H1 (cell line): Measurements from ENCODE around the gene ATMIN. TPM values are rescaled to one million over a fixed set of nuclear protein-coding genes. Genes with fewer than 3 reads are reported as not detected.

Source experiments
- CTCF ChIA-PET: fragments of 300-600 bp; sonication (Branson Sonifier 250); formaldehyde crosslinking; loops from one replicate; lab custom pipeline; 2021; ENCODE audit not compliant: partially characterized antibody; lab: Charles Lee
- POLR2A ChIA-PET: fragments of 300-600 bp; sonication (Branson Sonifier 250); formaldehyde crosslinking; loops from one replicate; lab custom pipeline; 2021; ENCODE audit warnings: inconsistent platforms; ENCODE audit not compliant: partially characterized antibody; lab: Charles Lee
- DNase-seq, 2 experiments: peaks; one replicate each; pipeline versions ENCODE4 v3.0.0 to v3.0.0-alpha.2; 2010 to 2022; ENCODE audit warnings: low spot score in 2 of 2, low read depth in 1 of 2, mixed read lengths in 1 of 2
- FAIRE-seq: peaks from 2 replicates; lab custom pipeline; 2011; peaks lifted over from hg19 to GRCh38; lab: Jason Lieb, UNC
- H2AFZ ChIP-seq: 2 replicates; pipeline ENCODE4 v1.8.1; 2012; ENCODE audit warnings: low read length, inconsistent platforms
- H2AK5ac ChIP-seq: 2 replicates; pipeline ENCODE4 v1.6.1; 2013; ENCODE audit warnings: low read depth, low read length
- H2BK120ac ChIP-seq: replicated peaks from 2 replicates; pipeline ENCODE3; 2013; ENCODE audit warnings: low read depth, low read length, inconsistent platforms
- H2BK12ac ChIP-seq: 2 replicates; pipeline ENCODE4 v1.6.1; 2013; ENCODE audit warnings: low read depth, low read length
- H2BK15ac ChIP-seq: 2 replicates; pipeline ENCODE4 v1.6.1; 2013; ENCODE audit warnings: low read length
- H2BK20ac ChIP-seq: 2 replicates; pipeline ENCODE4 v1.6.1; 2013; ENCODE audit warnings: low read length
- H2BK5ac ChIP-seq: 2 replicates; pipeline ENCODE4 v1.6.1; 2013; ENCODE audit warnings: low read depth, low read length
- H3K14ac ChIP-seq: 2 replicates; pipeline ENCODE4 v1.6.1; 2013; ENCODE audit warnings: inconsistent platforms; ENCODE audit not compliant: insufficient read length
- H3K18ac ChIP-seq: 2 replicates; pipeline ENCODE4 v1.6.1; 2013; ENCODE audit warnings: low read length; ENCODE audit errors: extremely low read depth
- H3K23ac ChIP-seq: 2 replicates; pipeline ENCODE4 v1.6.1; 2013; ENCODE audit warnings: inconsistent platforms; ENCODE audit not compliant: insufficient read length
- H3K23me2 ChIP-seq: 2 replicates; pipeline ENCODE4 v1.6.1; 2013; ENCODE audit warnings: low read depth, low read length
- H3K27ac ChIP-seq: 2 replicates; pipeline ENCODE4 v1.6.1; 2011; ENCODE audit warnings: low read depth, low read length, inconsistent platforms
- H3K27me3 ChIP-seq, 4 experiments: replicated peaks in 1 of 4; 1 replicate in 1 of 4; 2 replicates in 3 of 4; pipeline versions ENCODE4 v1.6.1 to v1.8.1; 2011 to 2013; ENCODE audit warnings: low read length in 3 of 4, mild to moderate bottlenecking in 3 of 4, inconsistent platforms in 2 of 4, mixed read lengths in 2 of 4, moderate library complexity in 1 of 4; ENCODE audit not compliant: control insufficient read depth in 3 of 4, insufficient read depth in 3 of 4; ENCODE audit errors: extremely low read depth in 1 of 4
- H3K36me3 ChIP-seq, 4 experiments: 2 replicates each; pipeline versions ENCODE4 v1.6.1 to v1.8.1; 2011 to 2013; ENCODE audit warnings: mild to moderate bottlenecking in 4 of 4, low read length in 3 of 4, moderate library complexity in 2 of 4, control low read depth in 1 of 4, inconsistent platforms in 1 of 4; ENCODE audit not compliant: insufficient read depth in 4 of 4, control insufficient read depth in 2 of 4
- H3K4ac ChIP-seq: replicated peaks from 2 replicates; pipeline ENCODE3; 2013; ENCODE audit warnings: low read length, low read depth, mixed read lengths, inconsistent platforms; ENCODE audit not compliant: insufficient read length
- H3K4me1 ChIP-seq, 4 experiments: replicated peaks in 1 of 4; 1 replicate in 1 of 4; 2 replicates in 3 of 4; pipeline versions ENCODE4 v1.6.1 to v1.8.1; 2011 to 2013; ENCODE audit warnings: low read length in 3 of 4, inconsistent platforms in 2 of 4, mixed read lengths in 1 of 4; ENCODE audit not compliant: insufficient read depth in 4 of 4, control insufficient read depth in 3 of 4
- H3K4me2 ChIP-seq, 2 experiments: 2 replicates each; pipeline versions ENCODE4 v1.6.1 to v1.8.1; 2011 to 2013; ENCODE audit warnings: low read depth in 2 of 2, low read length in 2 of 2, control low read depth in 1 of 2, inconsistent platforms in 1 of 2, mild to moderate bottlenecking in 1 of 2; ENCODE audit not compliant: insufficient read depth in 1 of 2
- H3K4me3 ChIP-seq, 4 experiments: fragments of 200-600, 300-600 bp in 1 of 4; sonication (generic), shearing (Covaris generic), sonication (Bioruptor Twin) in 1 of 4; 2 replicates each; pipeline versions ENCODE4 v1.5.1 to v1.8.1; 2011 to 2016; ENCODE audit warnings: low read length in 4 of 4, low read depth in 3 of 4, control low read depth in 2 of 4, inconsistent platforms in 2 of 4, mild to moderate bottlenecking in 2 of 4, mixed read lengths in 1 of 4, moderate library complexity in 1 of 4; ENCODE audit not compliant: insufficient read depth in 2 of 4; ENCODE audit errors: extremely low read depth in 1 of 4
- H3K56ac ChIP-seq: replicated peaks from 2 replicates; pipeline ENCODE3; 2013; ENCODE audit warnings: low read depth, mild to moderate bottlenecking, mixed read lengths, low read length, inconsistent platforms; ENCODE audit not compliant: insufficient read length
- H3K79me1 ChIP-seq: 2 replicates; pipeline ENCODE4 v1.6.1; 2013; ENCODE audit warnings: low read depth, low read length, control low read depth
- H3K79me2 ChIP-seq, 2 experiments: 2 replicates each; pipeline versions ENCODE4 v1.6.1 to v1.8.1; 2012 to 2013; ENCODE audit warnings: low read length in 2 of 2, mild to moderate bottlenecking in 2 of 2, inconsistent platforms in 1 of 2; ENCODE audit not compliant: insufficient read depth in 2 of 2, control insufficient read depth in 1 of 2
- H3K9ac ChIP-seq, 4 experiments: replicated peaks in 1 of 4; 1 replicate in 1 of 4; 2 replicates in 3 of 4; pipeline versions ENCODE4 v1.6.1 to v1.8.1; 2011 to 2013; ENCODE audit warnings: low read depth in 3 of 4, low read length in 3 of 4, control low read depth in 2 of 4, mild to moderate bottlenecking in 2 of 4, moderate library complexity in 2 of 4, inconsistent platforms in 1 of 4; ENCODE audit errors: extremely low read depth in 1 of 4
- H3K9me3 ChIP-seq, 2 experiments: 2 replicates each; pipeline versions ENCODE4 v1.6.1 to v1.8.1; 2012 to 2013; ENCODE audit warnings: mild to moderate bottlenecking in 2 of 2, moderate library complexity in 2 of 2, control low read depth in 1 of 2, inconsistent platforms in 1 of 2, low read depth in 1 of 2, low read length in 1 of 2, mixed read lengths in 1 of 2; ENCODE audit not compliant: insufficient read depth in 2 of 2
- H4K20me1 ChIP-seq, 2 experiments: replicated peaks in 1 of 2; 2 replicates each; pipeline versions ENCODE3 to v1.8.1; 2011 to 2013; ENCODE audit warnings: inconsistent platforms in 2 of 2, low read length in 2 of 2, mild to moderate bottlenecking in 1 of 2; ENCODE audit not compliant: insufficient read depth in 2 of 2, control insufficient read depth in 1 of 2
- H4K5ac ChIP-seq: 2 replicates; pipeline ENCODE4 v1.6.1; 2013; ENCODE audit warnings: low read length, low read depth, mixed read lengths, inconsistent platforms; ENCODE audit not compliant: insufficient read length
- H4K8ac ChIP-seq: 2 replicates; pipeline ENCODE4 v1.8.0; 2013; ENCODE audit warnings: mild to moderate bottlenecking, moderate library complexity, low read length, inconsistent platforms; ENCODE audit not compliant: insufficient read depth; ENCODE audit errors: extremely low read depth
- H4K91ac ChIP-seq: replicated peaks from 2 replicates; pipeline ENCODE3; 2013; ENCODE audit warnings: low read length, mixed read lengths, inconsistent platforms; ENCODE audit not compliant: insufficient read length
- ASH2L ChIP-seq: fragments of 200-600, 300-600 bp; sonication (generic); IDR thresholded peaks from one replicate; pipeline ENCODE4 v1.7.1; 2017; ENCODE audit warnings: low read length
- NRF1 ChIP-seq: IDR thresholded peaks from 2 replicates; pipeline ENCODE4 v1.6.1; 2011; ENCODE audit warnings: mild to moderate bottlenecking, low read depth, low read length, improper control_type of control experiment
- PHF8 ChIP-seq: fragments of 200-600 bp; sonication (generic); conservative IDR thresholded peaks from 2 replicates; pipeline ENCODE4 v1.7.1; 2012; ENCODE audit warnings: low read depth, mild to moderate bottlenecking, inconsistent platforms, low read length, moderate library complexity
- RFX5 ChIP-seq: IDR thresholded peaks from 2 replicates; pipeline ENCODE4 v1.6.1; 2011; ENCODE audit warnings: low read depth, low read length, improper control_type of control experiment, borderline replicate concordance
- SP1 ChIP-seq: IDR thresholded peaks from 2 replicates; pipeline ENCODE4 v1.6.1; 2011; ENCODE audit warnings: low read depth, low read length
- TEAD4 ChIP-seq: IDR thresholded peaks from 2 replicates; pipeline ENCODE4 v1.6.1; 2012; ENCODE audit warnings: low read depth, low read length, inconsistent platforms, mixed read lengths
- WGBS, 2 experiments: shearing (Covaris generic) in 1 of 2; methylation state at CpG; one replicate each; pipeline versions ENCODE4 v1.1.6 to v1.1.7; 2013 to 2015; ENCODE audit warnings: low lambda C conversion rate in 2 of 2, mixed read lengths in 2 of 2, inconsistent platforms in 1 of 2, low coverage in 1 of 2, missing lambda C conversion rate in 1 of 2; ENCODE audit not compliant: insufficient replicate concordance in 2 of 2, insufficient coverage in 1 of 2, insufficient read length in 1 of 2; ENCODE audit errors: extremely low coverage in 1 of 2, missing lambda C conversion rate in 1 of 2; 5-methylcytosine and 5-hydroxymethylcytosine counted together
- polyA plus RNA-seq, 7 experiments: library from polyadenylated mRNA; depleted of rRNA in 3 of 7; stranded (reverse) in 5 of 7; unstranded in 2 of 7; fragments of >200 nt in 5 of 7; fragments of 200-250 nt in 2 of 7; gene quantifications; 1 replicate in 5 of 7; 2 replicates in 1 of 7; 4 replicates in 1 of 7; pipeline versions ENCODE4 v1.2.1 to v1.2.3, GENCODE V29; 2011 to 2013; ENCODE audit warnings: missing spikeins in 2 of 7, mixed read lengths in 2 of 7
- total RNA-seq: library from RNA; stranded (reverse); fragmentation: NEBNext Ultra II Directional; extraction: Animal tissue kit (Norgen Biotek cat#: 25700); gene quantifications from 2 replicates; pipeline ENCODE4 v1.2.1, GENCODE V29; 2021

The ATMIN gene
- total and polyA plus RNA-seq, 2 of the 8 experiments (the other 6 are each of a cell fraction or from before 2014, with no cell fraction given) = 34.8 to 59.8 TPM

GRCh38 chr16:81073560-81074330 lies 38.1 kb downstream of the ATMIN start:
- peak; percentile 61; the same call in 1 of the 2 replicates for TF ChIP-seq SP1
- TF ChIP-seq ASH2L = peak; percentile 27
- no peak for TF ChIP-seq NRF1
- TF ChIP-seq PHF8 = no peak
- no peak for TF ChIP-seq RFX5
- peak; percentile 87 for TF ChIP-seq TEAD4
- TF ChIP-seq, all 59 proteins: peak for 3
- H3K18ac ChIP-seq = no peak overlapping the region
- no peak overlapping the region for H4K8ac ChIP-seq
- H3K4me3 ChIP-seq = no peak overlapping the region
- H3K27me3 ChIP-seq = no peaks in the 10 kb centered on the region
- H3K14ac ChIP-seq = no peak overlapping the region
- H3K36me3 ChIP-seq = no peaks in the 10 kb centered on the region
- H2AFZ ChIP-seq = no peak overlapping the region
- no peak overlapping the region for H3K56ac ChIP-seq
- CTCF ChIA-PET = interaction anchor here (0.6 to 1.0 kb wide), 5 partner anchors 12 to 1011 kb away, joined by 3 to 5 read pairs (median 3); partner anchors contain the start of gene ATMIN
- no peak overlapping the region for H4K91ac ChIP-seq
- POLR2A ChIA-PET = interaction anchor here (1.0 to 1.4 kb wide), 4 partner anchors 10 to 37 kb away, joined by 3 to 5 read pairs (median 5); no protein-coding TSS in a partner anchor
- no peak overlapping the region for H2BK12ac ChIP-seq
- H3K4me1 ChIP-seq = peaks cover 0 to 2% (median 0%) of the 10 kb centered on the region in 4 experiments; a peak in 3 of 7 replicates
- H2BK15ac ChIP-seq = no peak overlapping the region
- H2BK20ac ChIP-seq = no peak overlapping the region
- no peaks in the 10 kb centered on the region for H3K79me2 ChIP-seq
- 61% methylated on average over 5 of the region's 5 CpGs; no CpG with 5 or more reads in 1 of the 2 experiments for WGBS, 2 experiments
- no peaks in the 10 kb centered on the region for H3K79me1 ChIP-seq
- no peak overlapping the region for H2BK120ac ChIP-seq
- H3K4me2 ChIP-seq = peak overlapping the region; percentile 15 to 25; a peak in 2 of 4 replicates
- H4K20me1 ChIP-seq = no peaks in the 10 kb centered on the region
- peaks cover 6% of the 10 kb centered on the region; the same call in 1 of the 2 replicates for H3K23me2 ChIP-seq
- no peak for DNase-seq
- H3K9ac ChIP-seq = no peak overlapping the region
- no peak overlapping the region for H3K23ac ChIP-seq
- FAIRE-seq = no peak
- H2AK5ac ChIP-seq = no peak overlapping the region
- H4K5ac ChIP-seq = no peak overlapping the region
- H3K4ac ChIP-seq = no peak overlapping the region
- no peak overlapping the region for H2BK5ac ChIP-seq
- H3K27ac ChIP-seq = no peak overlapping the region
- H3K9me3 ChIP-seq = no peaks in the 10 kb centered on the region
